GM18505 (cell line): Measurements from ENCODE around the gene ARG2.

Source experiments
- ATAC-seq: cut with Tn5 transposase; IDR thresholded peaks from one replicate; pipeline ENCODE4 v1.9.1; 2021; ENCODE audit not compliant: unreplicated experiment
- POLR2A ChIP-seq: IDR thresholded peaks from 4 replicates; pipeline ENCODE4 v1.6.1; 2011; ENCODE audit warnings: borderline replicate concordance; ENCODE audit not compliant: insufficient read depth, insufficient read length; ENCODE audit errors: extremely low read depth

Gene ARG2

DNA sequence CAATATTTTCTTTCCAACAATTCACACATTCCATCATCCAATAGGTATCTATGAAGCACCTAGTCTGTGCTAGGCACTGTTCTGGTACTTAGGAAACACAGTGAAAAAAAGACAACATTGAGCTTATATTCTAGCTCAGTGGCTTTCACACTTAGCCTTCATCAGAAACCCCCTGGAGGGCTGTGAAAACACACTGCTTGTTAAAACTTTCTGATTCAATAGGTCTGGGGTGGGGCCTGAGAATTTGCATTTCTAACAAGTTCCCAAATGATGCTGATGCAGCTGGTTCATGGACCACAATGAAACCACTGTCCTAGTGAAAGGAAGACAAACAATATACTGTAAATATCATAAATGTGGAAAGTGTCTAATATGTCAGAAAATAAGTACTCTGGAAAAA is 48.8 kb downstream of the ARG2 start:
- TF ChIP-seq POLR2A = no peak
- ATAC-seq = no peak

DNA sequence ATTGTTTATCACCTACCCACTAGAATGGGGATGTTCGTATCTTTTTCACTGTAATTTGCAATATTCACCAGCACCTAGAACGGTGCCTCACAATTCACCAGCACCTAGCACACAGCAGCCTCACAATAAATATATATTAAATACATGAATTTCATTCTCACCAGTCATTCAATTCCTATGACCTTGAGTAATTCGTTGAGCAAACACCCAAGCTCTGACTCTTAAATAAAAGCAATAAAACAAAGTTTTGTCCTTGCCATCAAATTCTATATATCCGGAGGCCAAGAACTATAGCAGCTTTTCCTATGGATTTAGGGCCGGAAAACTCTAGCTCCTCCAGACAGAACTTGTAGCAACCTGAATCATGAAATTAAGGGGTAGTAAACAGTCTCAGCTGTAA is 53.7 kb downstream of the ARG2 start:
- TF ChIP-seq POLR2A = no peak
- ATAC-seq = no peak

DNA sequence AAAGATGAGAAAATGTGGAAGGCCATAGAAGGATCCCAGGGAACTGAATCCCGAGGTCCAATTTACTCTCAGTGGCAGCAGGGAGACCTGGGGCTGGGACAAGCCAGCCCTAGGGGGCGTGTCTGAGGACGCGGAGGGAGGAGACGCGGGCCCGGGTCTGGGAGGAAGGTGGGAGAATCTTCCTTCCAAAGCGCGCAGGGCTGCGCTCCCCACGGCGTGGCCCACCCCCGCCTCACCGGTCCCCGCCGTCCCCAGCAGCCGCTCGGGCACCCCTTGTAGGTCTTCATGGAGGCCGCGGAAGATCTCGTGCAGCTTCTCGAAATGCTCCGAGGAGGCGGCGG is 54.4 kb downstream of the ARG2 start:
- TF ChIP-seq POLR2A = no peak
- ATAC-seq = peak; percentile 48

DNA sequence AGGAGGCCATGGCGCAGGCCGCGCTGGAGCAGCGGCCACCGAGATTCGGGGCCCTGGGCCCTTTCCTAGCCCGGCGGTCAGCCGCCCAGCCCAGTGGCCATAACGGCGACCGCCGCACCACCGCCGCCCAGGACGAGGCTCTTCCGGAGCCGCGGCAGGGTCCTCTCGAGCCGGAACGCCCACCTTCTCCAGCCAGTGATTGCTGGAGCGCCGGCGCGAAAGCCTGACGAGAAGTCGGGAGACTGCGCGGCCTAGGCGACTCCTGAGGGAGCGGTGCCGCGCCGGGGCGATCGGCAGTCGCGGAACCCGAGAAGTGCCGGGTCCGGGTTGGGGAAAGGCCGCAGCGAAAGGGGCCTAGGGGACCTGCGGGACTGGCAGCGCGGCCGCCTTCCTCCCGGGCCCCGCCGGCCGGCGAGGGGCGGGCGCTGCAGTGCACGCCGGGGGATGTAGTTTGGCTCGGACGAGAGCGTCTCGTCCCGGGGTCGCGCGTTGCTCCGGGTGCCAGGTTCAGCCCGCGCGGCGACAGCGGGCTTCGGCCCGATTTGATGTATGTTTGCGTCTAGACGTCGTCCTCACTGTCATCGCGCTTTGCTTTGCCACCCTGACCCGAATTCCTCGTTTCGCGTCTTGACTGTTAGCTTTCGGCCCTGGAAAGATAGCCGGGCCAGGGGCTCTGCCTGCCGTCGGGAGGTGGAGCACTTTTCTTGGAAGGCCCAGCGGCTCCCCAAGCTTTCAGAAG is 54.9 kb downstream of the ARG2 start, which contains the start of gene VTI1B:
Gene VTI1B (minus strand): TSS at position 153 of the 739 bp plus-strand sequence. CDS start 143 bp downstream, at position 10.
- TF ChIP-seq POLR2A = peak; percentile 87
- ATAC-seq = peak; percentile 83

DNA sequence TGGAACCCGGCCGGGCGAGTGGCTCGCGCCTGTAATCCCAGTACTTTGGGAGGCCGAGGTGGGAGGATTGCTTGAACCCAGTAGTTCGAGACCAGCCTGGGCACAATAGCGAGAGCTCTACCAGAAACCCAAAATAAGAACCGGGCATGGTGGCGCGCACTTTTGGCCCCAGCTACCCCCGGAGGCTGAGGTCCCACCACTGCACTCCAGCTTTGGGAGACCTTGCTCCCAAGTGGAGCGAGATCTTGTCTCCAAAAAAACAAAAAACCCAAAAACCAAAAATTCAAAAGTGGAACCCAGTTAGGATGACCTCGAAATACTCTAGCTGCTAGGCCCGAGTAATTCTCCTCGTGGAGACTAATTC is 55.5 kb downstream of the ARG2 start:
- no peak for ATAC-seq
- no peak for TF ChIP-seq POLR2A

DNA sequence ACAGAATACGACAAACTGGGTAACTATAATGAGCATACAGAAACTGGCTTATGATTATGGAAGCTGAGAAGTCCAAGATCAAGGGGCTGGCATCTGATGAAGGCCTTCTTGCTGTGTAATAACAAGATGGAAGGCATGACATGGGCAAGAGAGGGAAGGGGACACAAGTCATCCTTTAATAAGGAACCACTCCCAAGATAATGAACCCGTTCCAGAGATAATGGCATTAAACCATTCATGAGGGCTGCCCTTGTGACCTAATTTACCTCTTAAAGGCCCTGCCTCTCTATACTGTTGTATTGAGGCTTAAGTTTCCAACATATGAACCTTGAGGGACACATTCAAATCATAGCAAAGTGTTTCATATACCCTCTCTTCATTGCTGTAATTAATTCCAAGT is 59.3 kb downstream of the ARG2 start:
- no peak for TF ChIP-seq POLR2A

DNA sequence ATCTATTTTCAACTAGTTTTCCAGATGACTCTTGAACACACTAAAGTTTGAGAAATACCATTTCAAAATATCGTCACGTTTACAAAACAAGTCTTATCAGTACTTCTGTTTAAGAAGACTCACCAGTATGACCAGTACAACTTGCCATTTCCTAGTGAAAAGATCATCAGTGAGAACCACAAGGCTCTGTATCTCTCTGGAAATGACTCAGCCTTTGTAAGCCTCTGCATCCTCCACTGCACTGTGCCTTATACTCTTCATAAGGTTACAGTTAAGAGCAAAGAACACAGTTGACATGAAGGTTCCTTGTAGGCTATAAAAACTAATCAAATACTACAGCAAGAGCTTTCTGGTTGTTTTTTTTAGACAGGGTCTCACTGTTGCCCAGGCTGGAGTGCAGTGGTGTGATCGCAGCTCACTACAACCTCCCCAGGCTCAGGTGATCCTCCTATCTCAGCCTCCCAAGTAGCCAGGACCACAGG is 60.4 kb downstream of the ARG2 start:
- ATAC-seq = peak; percentile 91

More for the DNA sequence above, 59.3 kb downstream of the ARG2 start:
- ATAC-seq = no peak

DNA sequence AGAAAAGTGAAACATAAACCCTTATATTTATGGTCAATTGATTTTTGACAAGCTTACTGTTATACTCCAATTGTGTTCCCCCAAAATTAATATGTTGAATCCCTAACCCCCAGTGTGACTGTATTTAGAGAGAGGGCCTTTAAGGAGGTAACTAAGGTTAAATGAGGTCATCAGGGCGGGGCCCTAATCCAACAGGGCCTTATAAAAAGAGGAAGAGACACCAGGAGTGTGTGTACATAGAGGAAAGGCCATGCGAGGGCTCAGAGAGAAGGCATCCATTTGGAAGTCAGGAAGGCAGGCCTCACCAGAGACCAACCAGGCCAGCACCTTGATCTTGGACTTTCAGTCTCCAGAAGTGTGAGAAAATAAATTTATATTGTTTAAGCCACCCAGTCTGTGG is 61.2 kb downstream of the ARG2 start:
- ATAC-seq = no peak
- no peak for TF ChIP-seq POLR2A

More for the DNA sequence above, 60.4 kb downstream of the ARG2 start:
- no peak for TF ChIP-seq POLR2A

DNA sequence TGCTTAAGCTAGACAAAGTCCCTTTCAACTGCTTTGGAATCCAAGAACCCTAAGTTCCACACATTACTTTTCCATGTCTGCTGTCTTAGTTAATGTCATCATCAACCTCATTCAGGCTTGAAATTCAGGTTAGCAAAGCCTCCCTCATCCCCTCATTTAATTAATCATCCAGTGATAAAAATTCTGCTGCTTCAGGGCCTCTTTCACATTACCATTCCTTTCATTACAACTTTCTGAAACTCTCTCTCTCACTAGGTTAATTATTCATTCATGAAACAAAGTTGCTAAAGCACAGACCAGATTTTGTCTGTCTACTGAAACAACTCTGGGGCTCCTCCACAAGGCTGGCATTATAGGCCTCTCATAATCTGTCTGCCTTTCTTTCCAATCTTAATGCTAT is 64.1 kb downstream of the ARG2 start:
- TF ChIP-seq POLR2A = no peak
- no peak for ATAC-seq

DNA sequence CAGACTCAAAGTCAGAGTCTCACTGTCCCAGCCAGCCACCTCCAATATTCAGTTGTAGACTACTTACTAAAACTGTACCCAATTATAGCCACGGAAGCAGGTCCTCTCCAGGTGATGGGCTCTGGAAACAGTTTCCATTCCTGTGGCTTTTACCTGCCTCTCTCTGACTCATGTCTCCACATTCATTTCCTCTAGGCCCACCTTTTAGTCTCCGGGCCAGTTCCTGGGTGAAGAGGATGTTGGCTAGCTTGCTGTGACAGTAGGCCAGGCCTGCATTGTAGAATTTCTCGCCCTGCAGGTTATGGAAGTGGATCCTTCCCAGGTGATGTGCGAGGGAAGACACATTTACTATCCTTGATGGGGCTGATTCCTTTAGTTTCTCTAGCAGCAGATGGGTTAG is 70.3 kb downstream of the ARG2 start:
- ATAC-seq = no peak
- TF ChIP-seq POLR2A = no peak

DNA sequence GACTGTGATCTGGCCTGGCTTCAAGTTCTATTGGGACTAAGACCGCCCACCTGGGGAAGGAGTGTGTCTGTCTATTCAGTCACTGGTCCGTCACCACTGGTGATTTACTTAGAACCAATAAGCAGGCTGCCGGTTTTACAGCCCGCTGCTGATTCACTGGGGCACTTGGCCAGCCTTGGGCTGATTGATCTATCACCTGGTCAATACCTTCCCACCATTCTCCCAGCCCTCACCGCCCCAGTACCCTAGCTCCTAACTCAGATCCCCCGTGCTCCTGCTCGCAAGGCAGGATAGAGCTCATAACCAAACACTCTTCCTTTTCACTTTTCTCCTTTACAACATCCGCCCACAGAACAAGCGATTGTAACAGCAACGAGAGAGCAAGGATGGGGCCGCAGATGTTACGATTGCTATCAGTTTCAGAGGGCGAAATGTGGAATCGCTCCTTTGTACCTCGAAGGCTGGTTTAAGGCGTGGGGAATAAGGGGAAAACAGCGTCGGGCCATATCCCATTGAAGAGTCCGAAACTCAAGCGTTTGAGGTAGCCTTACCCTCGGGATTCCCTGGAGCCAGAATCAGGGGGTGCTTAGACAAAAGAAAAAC is 75.2 kb downstream of the ARG2 start:
- ATAC-seq = peak; percentile 73
- peak; percentile 75 for TF ChIP-seq POLR2A

DNA sequence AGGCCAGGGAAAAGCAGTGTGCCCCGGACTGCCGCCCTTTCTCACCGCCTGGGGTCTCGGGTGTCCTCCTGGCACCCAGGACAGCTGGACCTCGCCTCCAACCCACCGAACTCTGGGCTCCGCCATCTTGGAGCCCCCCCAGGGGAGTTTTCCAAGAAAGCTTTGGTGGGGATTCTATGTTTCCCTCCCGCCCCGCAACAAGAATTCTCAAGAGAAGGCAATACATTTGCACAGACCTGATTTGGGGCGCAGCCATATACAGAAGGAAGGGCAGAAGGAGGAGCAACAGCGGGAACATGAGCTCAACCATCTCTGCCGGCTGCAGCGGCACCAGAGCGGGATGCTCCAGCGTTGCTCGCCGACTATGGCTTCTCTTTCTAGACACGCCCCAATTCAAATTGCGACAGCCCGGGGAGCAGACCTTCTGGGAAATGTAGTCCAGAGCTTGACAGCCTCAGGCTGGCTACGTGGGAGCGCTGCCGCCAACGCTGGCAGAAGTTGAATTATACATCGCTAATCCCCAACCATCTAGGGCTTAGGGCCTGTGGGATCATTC is 75.8 kb downstream of the ARG2 start, which contains the start of gene RDH11:
Gene RDH11 (minus strand): TSS at position 371 of the 556 bp plus-strand sequence. CDS start 61 bp downstream, at position 310.
- peak; percentile 95 for TF ChIP-seq POLR2A
- ATAC-seq = peak; percentile 87

DNA sequence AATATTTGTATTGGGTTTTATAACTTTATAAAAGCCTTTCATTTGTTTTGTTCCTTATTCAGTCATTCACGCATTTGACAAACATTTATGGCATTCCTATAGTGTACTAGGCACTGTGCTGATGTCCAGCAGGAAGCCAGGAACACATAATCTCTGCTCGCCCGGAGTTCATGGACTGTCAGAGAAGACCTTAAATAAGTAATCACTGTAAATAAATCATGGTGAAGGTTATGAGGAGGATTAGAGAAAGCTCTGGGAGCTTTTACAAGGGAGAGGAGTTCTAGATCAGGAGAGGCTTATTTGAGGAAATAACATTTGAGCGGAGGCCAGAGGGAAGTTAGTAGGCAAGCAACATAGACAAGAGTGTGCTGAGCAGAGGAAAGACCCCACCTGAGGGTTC is 77.3 kb downstream of the ARG2 start:
- no peak for ATAC-seq
- TF ChIP-seq POLR2A = no peak

DNA sequence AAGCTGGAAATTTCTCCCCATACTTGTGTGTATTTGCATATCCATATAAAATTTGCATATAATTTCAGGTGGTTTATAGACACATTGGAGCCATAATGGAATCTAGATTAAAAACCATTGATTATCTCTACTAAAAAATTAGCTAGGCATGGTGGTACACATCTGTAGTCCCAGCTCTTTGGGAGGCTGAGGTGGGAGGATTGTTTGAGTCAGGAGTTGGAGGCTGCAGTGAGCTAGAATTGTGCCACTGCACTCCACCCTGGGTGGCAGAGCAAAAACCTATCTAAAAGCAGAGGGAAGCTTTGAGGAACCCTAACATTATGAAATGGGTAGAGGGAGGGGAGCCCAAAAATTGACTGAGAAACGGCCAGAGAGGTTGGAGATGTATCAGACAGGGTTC is 78.5 kb downstream of the ARG2 start:
- no peak for ATAC-seq
- TF ChIP-seq POLR2A = no peak
